GM21717 (cell line): ENCODE data around the gene KLHL42.
A peak's percentile ranks its signal among the peaks of the same experiment; 100 is the strongest.

Experiments used
- ATAC-seq: cut with Tn5 transposase; IDR thresholded peaks from one replicate; pipeline ENCODE4 v1.9.1; 2021; ENCODE audit warnings: mild to moderate bottlenecking, moderate library complexity; ENCODE audit not compliant: unreplicated experiment

KLHL42 gene

GRCh38 chr12:27779416-27779919, 565 bp upstream of the KLHL42 start:
- peak; percentile 16 for ATAC-seq

GRCh38 chr12:27780612-27781408, 777 bp downstream of the KLHL42 start:
- ATAC-seq = peak; percentile 39

GRCh38 chr12:27781680-27782079, 1.6 kb downstream of the KLHL42 start:
- no peak for ATAC-seq

- ATAC-seq = no peak
Observed at GRCh38 chr12:27782481-27782880, 2.4 kb downstream of the KLHL42 start.

- ATAC-seq = no peak
Observed at GRCh38 chr12:27785882-27786570, 6.0 kb downstream of the KLHL42 start.

GRCh38 chr12:27787559-27787958, 7.5 kb downstream of the KLHL42 start:
- ATAC-seq = no peak

- no peak for ATAC-seq
Observed at GRCh38 chr12:27790179-27790578, 10.1 kb downstream of the KLHL42 start.

GRCh38 chr12:27794818-27795584, 15.0 kb downstream of the KLHL42 start:
- ATAC-seq = no peak

GRCh38 chr12:27796128-27796527, 16.1 kb downstream of the KLHL42 start:
- no peak for ATAC-seq

GRCh38 chr12:27797301-27798025, 17.4 kb downstream of the KLHL42 start:
- ATAC-seq = no peak

- no peak for ATAC-seq
Observed at GRCh38 chr12:27800819-27801218, 20.8 kb downstream of the KLHL42 start.

GRCh38 chr12:27801630-27802029, 21.6 kb downstream of the KLHL42 start:
- ATAC-seq = no peak

- no peak for ATAC-seq
Observed at GRCh38 chr12:27802511-27802910, 22.5 kb downstream of the KLHL42 start.

GRCh38 chr12:27802936-27803335, 22.9 kb downstream of the KLHL42 start:
- no peak for ATAC-seq

GRCh38 chr12:27805238-27805637, 25.2 kb downstream of the KLHL42 start:
- no peak for ATAC-seq

- no peak for ATAC-seq
Observed at GRCh38 chr12:27806259-27806658, 26.2 kb downstream of the KLHL42 start.

- no peak for ATAC-seq
Observed at GRCh38 chr12:27807063-27807703, 27.1 kb downstream of the KLHL42 start.

GRCh38 chr12:27808841-27809240, 28.8 kb downstream of the KLHL42 start:
- ATAC-seq = no peak

- no peak for ATAC-seq
Observed at GRCh38 chr12:27810756-27811155, 30.7 kb downstream of the KLHL42 start.

GRCh38 chr12:27812502-27812901, 32.5 kb downstream of the KLHL42 start:
- ATAC-seq = no peak
